ENCODE data around the gene RYR3. TPM values are rescaled to one million over a fixed set of nuclear protein-coding genes. Genes with fewer than 3 reads are reported as not detected.
A peak's percentile ranks its signal among the peaks of the same experiment; 100 is the strongest.

RYR3 gene
- total and polyA plus RNA-seq, 4 donors: 0.88 to 23.1 (median 13.8) TPM

DNA sequence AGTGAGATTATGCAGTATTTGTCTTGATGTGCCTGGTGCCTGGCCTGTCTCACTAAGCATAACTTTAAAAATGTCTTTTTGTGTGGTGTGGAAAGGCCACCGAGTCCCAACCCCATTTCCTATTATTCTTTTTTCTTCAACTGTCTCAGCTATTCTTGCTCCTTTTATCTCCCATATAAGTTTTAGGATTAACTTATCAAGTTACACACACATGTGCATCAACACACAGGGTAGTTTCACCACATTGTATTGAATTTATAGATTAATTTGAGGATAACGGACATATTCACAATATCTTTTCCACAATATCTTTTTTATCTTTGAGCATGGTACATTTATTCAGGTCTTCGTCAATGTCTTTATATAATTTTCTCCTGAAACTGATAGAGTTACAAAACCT is 127.6 kb downstream of the RYR3 start:
- Histone ChIP-seq H3K27ac (ENCODE audit: low read depth in 1 of 2, low read length in 2 of 2) (no peak overlapping the region), H3K9me3 (ENCODE audit: control insufficient read depth, low read length) (no peaks in the 10 kb centered on the region), H3K4me1 (ENCODE audit: control insufficient read depth in 1 of 2, insufficient read depth in 2 of 2, low read length in 2 of 2) (no peaks in the 10 kb centered on the region), H3K36me3 (ENCODE audit: control insufficient read depth in 1 of 2, insufficient read depth in 2 of 2, low read length in 1 of 2) (no peaks in the 10 kb centered on the region), H3K27me3 (ENCODE audit: control insufficient read depth in 1 of 2, insufficient read depth in 2 of 2, low read length in 1 of 2) (no peaks in the 10 kb centered on the region), H3K4me3 (ENCODE audit: low read length in 2 of 2) (no peak overlapping the region)
- ATAC-seq (ENCODE audit: low FRiP score) (no peak), DNase-seq (no peak)
- intact Hi-C loops (cut with DNase I): no loop called here
- WGBS, 2 donors: 92 to 94% methylated on average over 3 of the region's 3 CpGs

DNA sequence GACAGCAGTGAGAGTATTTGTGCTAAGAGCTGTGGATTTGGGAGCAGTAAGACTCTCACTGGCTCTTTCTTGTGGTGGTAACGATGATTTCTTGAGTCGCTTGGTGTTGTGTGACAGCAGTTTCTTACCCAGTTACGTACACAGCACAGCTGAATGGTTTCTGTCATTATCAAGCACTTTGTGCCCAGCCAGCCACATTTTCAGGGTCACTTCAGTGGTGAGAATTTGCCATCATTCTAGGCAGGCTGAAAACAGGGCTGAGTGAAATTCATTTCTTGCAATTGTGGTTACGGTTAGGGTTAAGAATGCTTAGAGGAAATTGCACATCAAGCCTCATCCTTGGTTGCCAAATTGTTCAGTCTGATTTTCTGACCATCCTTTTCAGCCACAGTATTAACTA is 130.1 kb downstream of the RYR3 start:
- WGBS, 2 donors: 82 to 91% methylated on average over 4 of the region's 4 CpGs

DNA sequence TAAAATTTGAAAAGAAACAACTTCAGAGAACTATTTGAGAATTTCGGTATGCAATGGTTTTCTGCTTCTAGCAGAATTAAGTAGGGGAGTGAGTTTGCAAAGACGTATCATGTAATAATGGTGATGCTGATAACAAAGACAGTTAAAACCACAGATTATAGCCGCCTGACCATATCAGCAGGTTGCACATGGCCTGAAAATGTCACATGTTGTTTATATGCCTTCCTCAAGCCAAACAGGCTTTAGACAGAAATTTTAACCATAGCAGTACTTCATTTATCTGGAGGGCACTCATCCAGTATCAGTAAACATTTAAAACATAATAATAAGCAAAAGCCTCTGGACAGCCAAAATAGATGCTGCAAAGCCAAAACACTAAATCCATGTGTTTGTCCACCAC is 131.7 kb downstream of the RYR3 start:
- DNase-seq: no peak
- H3K27me3 ChIP-seq (ENCODE audit: control insufficient read depth in 1 of 2, insufficient read depth in 2 of 2, low read length in 1 of 2): no peaks in the 10 kb centered on the region
- no peak overlapping the region for H3K4me3 ChIP-seq (ENCODE audit: low read length in 2 of 2)
- H3K36me3 ChIP-seq (ENCODE audit: control insufficient read depth in 1 of 2, insufficient read depth in 2 of 2, low read length in 1 of 2): no peaks in the 10 kb centered on the region
- H3K9me3 ChIP-seq (ENCODE audit: control insufficient read depth, low read length): no peaks in the 10 kb centered on the region
- WGBS, 2 donors: 83 to 84% methylated on average over 3 of the region's 3 CpGs
- intact Hi-C loops (cut with DNase I): no loop called here
- ATAC-seq (ENCODE audit: low FRiP score): no peak
- H3K27ac ChIP-seq (ENCODE audit: low read depth in 1 of 2, low read length in 2 of 2): no peak overlapping the region
- H3K4me1 ChIP-seq (ENCODE audit: control insufficient read depth in 1 of 2, insufficient read depth in 2 of 2, low read length in 2 of 2): no peaks in the 10 kb centered on the region

More for the DNA sequence above, 130.1 kb downstream of the RYR3 start:
- Histone ChIP-seq H3K36me3 (ENCODE audit: control insufficient read depth in 1 of 2, insufficient read depth in 2 of 2, low read length in 1 of 2) (no peaks in the 10 kb centered on the region), H3K4me3 (ENCODE audit: low read length in 2 of 2) (no peak overlapping the region), H3K4me1 (ENCODE audit: control insufficient read depth in 1 of 2, insufficient read depth in 2 of 2, low read length in 2 of 2) (no peaks in the 10 kb centered on the region), H3K27me3 (ENCODE audit: control insufficient read depth in 1 of 2, insufficient read depth in 2 of 2, low read length in 1 of 2) (no peaks in the 10 kb centered on the region), H3K9me3 (ENCODE audit: control insufficient read depth, low read length) (no peaks in the 10 kb centered on the region), H3K27ac (ENCODE audit: low read depth in 1 of 2, low read length in 2 of 2) (no peak overlapping the region)
- no peak for ATAC-seq (ENCODE audit: low FRiP score)
- DNase-seq: no peak
- intact Hi-C loops (cut with DNase I): no loop called here

DNA sequence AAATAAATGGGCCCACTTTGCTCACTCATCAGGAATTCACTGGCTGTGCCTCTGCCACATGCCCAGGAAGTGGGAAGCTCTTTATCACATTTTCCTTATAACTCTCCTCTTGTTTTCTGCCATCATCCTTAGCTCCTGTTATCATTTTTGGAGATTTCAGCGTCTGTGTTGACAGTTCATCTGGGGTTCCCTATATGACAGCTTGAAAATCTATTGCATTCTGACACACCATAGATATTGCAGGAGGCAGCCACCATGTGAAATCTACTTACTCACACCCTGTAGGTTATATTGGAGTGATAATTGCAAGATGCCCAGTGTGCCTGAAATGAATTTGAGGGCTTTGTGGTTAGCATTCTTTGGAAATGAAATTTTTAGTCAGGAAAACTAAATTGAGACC is 132.9 kb downstream of the RYR3 start:
- intact Hi-C loops (cut with DNase I): no loop called here
- ATAC-seq (ENCODE audit: low FRiP score): no peak
- no peaks in the 10 kb centered on the region for H3K9me3 ChIP-seq (ENCODE audit: control insufficient read depth, low read length)
- H3K36me3 ChIP-seq (ENCODE audit: control insufficient read depth in 1 of 2, insufficient read depth in 2 of 2, low read length in 1 of 2): no peaks in the 10 kb centered on the region
- H3K4me1 ChIP-seq (ENCODE audit: control insufficient read depth in 1 of 2, insufficient read depth in 2 of 2, low read length in 2 of 2): no peaks in the 10 kb centered on the region
- peak overlapping the region in 1 of 2 donors; percentile 14 for H3K27ac ChIP-seq (ENCODE audit: low read depth in 1 of 2, low read length in 2 of 2)
- WGBS, 2 donors: 36 to 39% methylated on average over 1 of the region's 1 CpG
- DNase-seq: no peak
- H3K27me3 ChIP-seq (ENCODE audit: control insufficient read depth in 1 of 2, insufficient read depth in 2 of 2, low read length in 1 of 2): no peaks in the 10 kb centered on the region
- H3K4me3 ChIP-seq (ENCODE audit: low read length in 2 of 2): no peak overlapping the region

DNA sequence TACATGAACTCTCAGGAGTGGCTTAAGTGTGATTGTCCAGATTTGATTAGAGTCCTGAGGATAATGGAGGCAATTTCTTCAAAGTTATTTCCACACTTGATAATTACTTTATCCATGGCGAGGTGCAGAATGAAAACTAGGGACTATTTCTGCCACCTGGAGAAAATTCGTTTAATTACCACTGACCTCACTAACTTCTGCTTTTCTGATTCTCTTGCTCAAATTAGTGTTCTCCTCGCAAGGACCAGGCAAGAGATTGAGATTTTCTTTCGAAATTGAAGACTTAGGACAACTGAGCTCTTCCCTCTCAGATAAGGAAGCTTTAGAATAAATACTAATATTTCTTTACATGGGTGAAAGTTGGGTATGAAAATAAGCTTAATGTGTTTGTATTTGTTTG is 135.2 kb downstream of the RYR3 start:
- H3K27ac ChIP-seq (ENCODE audit: low read depth in 1 of 2, low read length in 2 of 2): no peak overlapping the region
- no peaks in the 10 kb centered on the region for H3K4me1 ChIP-seq (ENCODE audit: control insufficient read depth in 1 of 2, insufficient read depth in 2 of 2, low read length in 2 of 2)
- H3K9me3 ChIP-seq (ENCODE audit: control insufficient read depth, low read length): no peaks in the 10 kb centered on the region
- H3K27me3 ChIP-seq (ENCODE audit: control insufficient read depth in 1 of 2, insufficient read depth in 2 of 2, low read length in 1 of 2): no peaks in the 10 kb centered on the region
- DNase-seq (no peak), ATAC-seq (ENCODE audit: low FRiP score) (no peak)
- H3K4me3 ChIP-seq (ENCODE audit: low read length in 2 of 2): no peak overlapping the region
- WGBS, 2 donors: 88 to 91% methylated on average over 4 of the region's 4 CpGs
- no peaks in the 10 kb centered on the region for H3K36me3 ChIP-seq (ENCODE audit: control insufficient read depth in 1 of 2, insufficient read depth in 2 of 2, low read length in 1 of 2)
- intact Hi-C loops (cut with DNase I): no loop called here

DNA sequence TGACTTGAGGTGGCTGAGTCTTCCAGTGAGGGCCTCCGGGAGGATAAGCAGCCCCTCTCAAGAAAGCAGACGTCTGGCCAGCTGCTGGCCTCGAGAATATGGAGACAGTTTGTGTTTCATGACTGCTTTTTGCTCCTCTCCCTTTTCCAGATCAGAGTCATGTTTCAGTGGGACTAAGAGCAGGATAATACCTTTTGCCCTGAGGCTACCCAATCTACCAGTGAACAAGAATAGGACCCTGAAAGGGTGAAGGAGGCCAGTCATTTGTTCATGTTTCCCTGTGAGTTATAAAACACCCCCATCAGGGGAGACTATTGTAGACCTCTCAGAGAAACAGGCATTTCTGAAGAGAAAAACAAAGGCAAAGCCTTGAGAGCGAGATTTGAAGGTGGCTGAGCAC is 137.4 kb downstream of the RYR3 start:
- no peaks in the 10 kb centered on the region for H3K4me1 ChIP-seq (ENCODE audit: control insufficient read depth in 1 of 2, insufficient read depth in 2 of 2, low read length in 2 of 2)
- no peaks in the 10 kb centered on the region for H3K36me3 ChIP-seq (ENCODE audit: control insufficient read depth in 1 of 2, insufficient read depth in 2 of 2, low read length in 1 of 2)
- no peaks in the 10 kb centered on the region for H3K27me3 ChIP-seq (ENCODE audit: control insufficient read depth in 1 of 2, insufficient read depth in 2 of 2, low read length in 1 of 2)
- DNase-seq (no peak), ATAC-seq (ENCODE audit: low FRiP score) (no peak)
- no peak overlapping the region for H3K4me3 ChIP-seq (ENCODE audit: low read length in 2 of 2)
- no peaks in the 10 kb centered on the region for H3K9me3 ChIP-seq (ENCODE audit: control insufficient read depth, low read length)
- intact Hi-C loops (cut with DNase I): no loop called here
- H3K27ac ChIP-seq (ENCODE audit: low read depth in 1 of 2, low read length in 2 of 2): no peak overlapping the region
- 72 to 79% methylated on average over 4 of the region's 4 CpGs for WGBS, 2 donors

DNA sequence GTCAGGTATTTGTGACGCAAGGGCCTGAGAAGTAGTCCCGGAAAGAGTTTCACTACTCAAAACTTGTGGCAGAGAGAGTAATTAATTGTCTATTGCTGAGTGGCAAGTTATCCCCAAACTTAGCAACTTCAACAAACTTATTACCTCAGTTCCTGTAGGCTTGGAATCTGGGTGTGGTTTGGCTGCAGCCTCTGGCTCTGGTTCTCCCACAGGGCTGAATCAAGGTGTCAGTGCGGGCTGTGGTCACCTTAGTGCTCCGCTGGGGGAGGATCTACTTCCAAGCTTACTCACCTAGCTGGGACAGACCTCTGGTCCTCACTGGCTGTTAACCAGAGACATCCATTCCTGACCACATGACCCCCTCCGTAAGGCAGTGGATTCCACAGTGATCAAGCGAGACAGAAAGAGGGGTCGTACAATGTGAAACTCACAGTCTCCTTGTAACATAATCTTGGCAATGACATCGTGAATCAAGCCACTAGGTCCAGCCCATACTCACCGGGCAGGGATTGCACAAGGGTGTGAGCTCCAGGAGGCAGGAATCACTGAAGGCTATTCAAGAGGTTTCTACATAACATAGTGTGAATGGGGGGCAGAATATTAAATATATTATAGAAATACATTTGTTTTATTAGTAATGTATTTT is 138.3 kb downstream of the RYR3 start:
- Histone ChIP-seq H3K36me3 (ENCODE audit: control insufficient read depth in 1 of 2, insufficient read depth in 2 of 2, low read length in 1 of 2) (no peaks in the 10 kb centered on the region), H3K27ac (ENCODE audit: low read depth in 1 of 2, low read length in 2 of 2) (no peak overlapping the region), H3K4me3 (ENCODE audit: low read length in 2 of 2) (no peak overlapping the region), H3K4me1 (ENCODE audit: control insufficient read depth in 1 of 2, insufficient read depth in 2 of 2, low read length in 2 of 2) (no peaks in the 10 kb centered on the region), H3K27me3 (ENCODE audit: control insufficient read depth in 1 of 2, insufficient read depth in 2 of 2, low read length in 1 of 2) (no peaks in the 10 kb centered on the region), H3K9me3 (ENCODE audit: control insufficient read depth, low read length) (no peaks in the 10 kb centered on the region)
- intact Hi-C loops (cut with DNase I): no loop called here
- DNase-seq (no peak), ATAC-seq (ENCODE audit: low FRiP score) (no peak)
- WGBS, 2 donors: 77 to 80% methylated on average over 9 of the region's 9 CpGs

DNA sequence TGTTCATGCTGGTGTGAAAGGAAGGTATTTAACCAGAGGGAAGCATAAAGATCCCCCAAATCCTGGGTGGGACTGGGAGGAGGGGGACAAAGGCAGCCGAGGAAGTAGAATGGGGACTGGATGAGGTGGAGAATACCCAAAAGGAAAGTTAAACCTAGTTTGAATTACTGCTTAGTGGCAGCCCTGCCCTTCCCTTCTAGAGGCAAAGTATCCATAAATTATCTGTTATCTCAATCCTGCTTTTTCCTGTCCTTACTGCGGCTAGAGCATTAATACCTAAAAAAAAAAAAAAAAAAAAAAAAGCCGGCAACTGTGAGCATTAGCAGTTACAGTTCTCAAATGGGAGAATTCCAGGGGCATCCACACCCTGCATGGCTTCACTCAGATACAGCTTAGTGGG is 139.0 kb downstream of the RYR3 start:
- ATAC-seq (ENCODE audit: low FRiP score) (no peak), DNase-seq (no peak)
- no peaks in the 10 kb centered on the region for H3K36me3 ChIP-seq (ENCODE audit: control insufficient read depth in 1 of 2, insufficient read depth in 2 of 2, low read length in 1 of 2)
- no peaks in the 10 kb centered on the region for H3K27me3 ChIP-seq (ENCODE audit: control insufficient read depth in 1 of 2, insufficient read depth in 2 of 2, low read length in 1 of 2)
- no peak overlapping the region for H3K27ac ChIP-seq (ENCODE audit: low read depth in 1 of 2, low read length in 2 of 2)
- H3K4me3 ChIP-seq (ENCODE audit: low read length in 2 of 2): no peak overlapping the region
- no peaks in the 10 kb centered on the region for H3K9me3 ChIP-seq (ENCODE audit: control insufficient read depth, low read length)
- no peaks in the 10 kb centered on the region for H3K4me1 ChIP-seq (ENCODE audit: control insufficient read depth in 1 of 2, insufficient read depth in 2 of 2, low read length in 2 of 2)
- WGBS, 2 donors: 45 to 63% methylated on average over 3 of the region's 3 CpGs
- intact Hi-C loops (cut with DNase I): no loop called here

DNA sequence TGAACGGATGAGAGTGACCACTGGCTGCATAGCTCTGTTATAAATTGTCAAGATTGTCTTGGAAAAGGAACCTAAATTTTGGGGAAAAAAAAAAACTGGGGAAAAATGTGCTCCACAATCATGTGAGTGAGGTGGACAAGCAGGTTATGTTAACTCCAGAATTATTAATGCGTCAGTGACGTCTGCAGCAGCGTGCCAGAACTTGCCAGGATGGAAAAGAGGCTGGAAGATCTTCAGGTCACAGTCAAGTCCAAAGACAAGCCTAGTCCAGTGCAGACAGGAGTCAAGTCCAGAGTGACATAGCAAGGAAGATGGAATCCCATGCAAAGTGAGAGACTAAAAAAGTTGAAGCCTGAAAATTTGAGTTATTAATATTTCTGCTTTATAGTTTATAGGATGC is 140.6 kb downstream of the RYR3 start:
- Histone ChIP-seq H3K4me3 (ENCODE audit: low read length in 2 of 2) (no peak overlapping the region), H3K4me1 (ENCODE audit: control insufficient read depth in 1 of 2, insufficient read depth in 2 of 2, low read length in 2 of 2) (no peaks in the 10 kb centered on the region), H3K27ac (ENCODE audit: low read depth in 1 of 2, low read length in 2 of 2) (no peak overlapping the region), H3K27me3 (ENCODE audit: control insufficient read depth in 1 of 2, insufficient read depth in 2 of 2, low read length in 1 of 2) (no peaks in the 10 kb centered on the region), H3K9me3 (ENCODE audit: control insufficient read depth, low read length) (no peaks in the 10 kb centered on the region), H3K36me3 (ENCODE audit: control insufficient read depth in 1 of 2, insufficient read depth in 2 of 2, low read length in 1 of 2) (no peaks in the 10 kb centered on the region)
- WGBS, 2 donors: 75 to 80% methylated on average over 4 of the region's 4 CpGs
- ATAC-seq (ENCODE audit: low FRiP score) (no peak), DNase-seq (no peak)
- intact Hi-C loops (cut with DNase I): no loop called here

All from aorta (tissue), 5 donors.